Inflammatory macrophage (primary cell): Measurements from ENCODE around the gene ALDH1A1.
A peak's percentile ranks its signal among the peaks of the same experiment; 100 is the strongest.

Source experiments
- DNase-seq, 2 donors: peaks; one replicate each; pipeline ENCODE4 v3.0.0-alpha.2; 2020 to 2022
- total RNA-seq, 18 experiments: gene quantifications; one replicate each; lab custom pipeline; 2026; ENCODE audit warnings: mixed read lengths in 6 of 18, inconsistent platforms in 2 of 18; lab: John Stamatoyannopoulos, UW

The ALDH1A1 gene
- 86.6 to 373 (median 251) reads per million in 18 experiments for total RNA-seq

GRCh38 chr9:72952914-72953313 lies at the start of gene ALDH1A1:
ALDH1A1 (minus strand) TSS chr9:72953053; CDS start chr9:72953000, 53 bp downstream.
- DNase-seq, result peak; percentile 47 to 64

GRCh38 chr9:73001860-73002259 lies 49.0 kb upstream of the ALDH1A1 start:
- DNase-seq, result no peak

GRCh38 chr9:72998363-72998762 lies 45.5 kb upstream of the ALDH1A1 start:
- DNase-seq, result no peak

- peak in 1 of 2 donors; percentile 6 for DNase-seq
Measured at GRCh38 chr9:72997387-72997995, 44.6 kb upstream of the ALDH1A1 start.

GRCh38 chr9:72996684-72997314 lies 43.9 kb upstream of the ALDH1A1 start:
- no peak for DNase-seq

GRCh38 chr9:72996114-72996513 lies 43.3 kb upstream of the ALDH1A1 start:
- DNase-seq, result peak in 1 of 2 donors; percentile 15

- no peak for DNase-seq
Measured at GRCh38 chr9:72995131-72996024, 42.5 kb upstream of the ALDH1A1 start.

- no peak for DNase-seq
Measured at GRCh38 chr9:72991772-72992171, 38.9 kb upstream of the ALDH1A1 start.

- no peak for DNase-seq
Measured at GRCh38 chr9:72990397-72991182, 37.7 kb upstream of the ALDH1A1 start.

GRCh38 chr9:72986522-72987116 lies 33.8 kb upstream of the ALDH1A1 start:
- DNase-seq, result no peak

GRCh38 chr9:72985746-72986145 lies 32.9 kb upstream of the ALDH1A1 start:
- DNase-seq, result no peak

- no peak for DNase-seq
Measured at GRCh38 chr9:72984991-72985390, 32.1 kb upstream of the ALDH1A1 start.

- no peak for DNase-seq
Measured at GRCh38 chr9:72984226-72984947, 31.5 kb upstream of the ALDH1A1 start.

- no peak for DNase-seq
Measured at GRCh38 chr9:72983512-72984225, 30.8 kb upstream of the ALDH1A1 start.

GRCh38 chr9:72983056-72983455 lies 30.2 kb upstream of the ALDH1A1 start:
- no peak for DNase-seq

GRCh38 chr9:72982146-72982799 lies 29.4 kb upstream of the ALDH1A1 start:
- DNase-seq, result peak; percentile 50 to 59

GRCh38 chr9:72981433-72981832 lies 28.6 kb upstream of the ALDH1A1 start:
- DNase-seq, result no peak

GRCh38 chr9:72980600-72981265 lies 27.9 kb upstream of the ALDH1A1 start:
- DNase-seq, result no peak

GRCh38 chr9:72980183-72980582 lies 27.3 kb upstream of the ALDH1A1 start:
- no peak for DNase-seq
